H1 (cell line): ENCODE measurements around the gene TGFBRAP1. TPM values are rescaled to one million over a fixed set of nuclear protein-coding genes. Genes with fewer than 3 reads are reported as not detected.

ENCODE experiments used
- CTCF ChIA-PET: fragments of 300-600 bp; sonication (Branson Sonifier 250); formaldehyde crosslinking; loops from one replicate; lab custom pipeline; 2021; ENCODE audit not compliant: partially characterized antibody; lab: Charles Lee
- POLR2A ChIA-PET: fragments of 300-600 bp; sonication (Branson Sonifier 250); formaldehyde crosslinking; loops from one replicate; lab custom pipeline; 2021; ENCODE audit warnings: inconsistent platforms; ENCODE audit not compliant: partially characterized antibody; lab: Charles Lee
- DNase-seq, 2 experiments: peaks; one replicate each; pipeline versions ENCODE4 v3.0.0 to v3.0.0-alpha.2; 2010 to 2022; ENCODE audit warnings: low spot score in 2 of 2, low read depth in 1 of 2, mixed read lengths in 1 of 2
- FAIRE-seq: peaks from 2 replicates; lab custom pipeline; 2011; peaks lifted over from hg19 to GRCh38; lab: Jason Lieb, UNC
- H2AFZ ChIP-seq: 2 replicates; pipeline ENCODE4 v1.8.1; 2012; ENCODE audit warnings: low read length, inconsistent platforms
- H2AK5ac ChIP-seq: 2 replicates; pipeline ENCODE4 v1.6.1; 2013; ENCODE audit warnings: low read depth, low read length
- H2BK120ac ChIP-seq: replicated peaks from 2 replicates; pipeline ENCODE3; 2013; ENCODE audit warnings: low read depth, low read length, inconsistent platforms
- H2BK12ac ChIP-seq: 2 replicates; pipeline ENCODE4 v1.6.1; 2013; ENCODE audit warnings: low read depth, low read length
- H2BK15ac ChIP-seq: 2 replicates; pipeline ENCODE4 v1.6.1; 2013; ENCODE audit warnings: low read length
- H2BK20ac ChIP-seq: 2 replicates; pipeline ENCODE4 v1.6.1; 2013; ENCODE audit warnings: low read length
- H2BK5ac ChIP-seq: 2 replicates; pipeline ENCODE4 v1.6.1; 2013; ENCODE audit warnings: low read depth, low read length
- H3K14ac ChIP-seq: 2 replicates; pipeline ENCODE4 v1.6.1; 2013; ENCODE audit warnings: inconsistent platforms; ENCODE audit not compliant: insufficient read length
- H3K18ac ChIP-seq: 2 replicates; pipeline ENCODE4 v1.6.1; 2013; ENCODE audit warnings: low read length; ENCODE audit errors: extremely low read depth
- H3K23ac ChIP-seq: 2 replicates; pipeline ENCODE4 v1.6.1; 2013; ENCODE audit warnings: inconsistent platforms; ENCODE audit not compliant: insufficient read length
- H3K23me2 ChIP-seq: 2 replicates; pipeline ENCODE4 v1.6.1; 2013; ENCODE audit warnings: low read depth, low read length
- H3K27ac ChIP-seq: 2 replicates; pipeline ENCODE4 v1.6.1; 2011; ENCODE audit warnings: low read depth, low read length, inconsistent platforms
- H3K27me3 ChIP-seq, 4 experiments: replicated peaks in 1 of 4; 1 replicate in 1 of 4; 2 replicates in 3 of 4; pipeline versions ENCODE4 v1.6.1 to v1.8.1; 2011 to 2013; ENCODE audit warnings: low read length in 3 of 4, mild to moderate bottlenecking in 3 of 4, inconsistent platforms in 2 of 4, mixed read lengths in 2 of 4, moderate library complexity in 1 of 4; ENCODE audit not compliant: control insufficient read depth in 3 of 4, insufficient read depth in 3 of 4; ENCODE audit errors: extremely low read depth in 1 of 4
- H3K36me3 ChIP-seq, 4 experiments: 2 replicates each; pipeline versions ENCODE4 v1.6.1 to v1.8.1; 2011 to 2013; ENCODE audit warnings: mild to moderate bottlenecking in 4 of 4, low read length in 3 of 4, moderate library complexity in 2 of 4, control low read depth in 1 of 4, inconsistent platforms in 1 of 4; ENCODE audit not compliant: insufficient read depth in 4 of 4, control insufficient read depth in 2 of 4
- H3K4ac ChIP-seq: replicated peaks from 2 replicates; pipeline ENCODE3; 2013; ENCODE audit warnings: low read length, low read depth, mixed read lengths, inconsistent platforms; ENCODE audit not compliant: insufficient read length
- H3K4me1 ChIP-seq, 4 experiments: replicated peaks in 1 of 4; 1 replicate in 1 of 4; 2 replicates in 3 of 4; pipeline versions ENCODE4 v1.6.1 to v1.8.1; 2011 to 2013; ENCODE audit warnings: low read length in 3 of 4, inconsistent platforms in 2 of 4, mixed read lengths in 1 of 4; ENCODE audit not compliant: insufficient read depth in 4 of 4, control insufficient read depth in 3 of 4
- H3K4me2 ChIP-seq, 2 experiments: 2 replicates each; pipeline versions ENCODE4 v1.6.1 to v1.8.1; 2011 to 2013; ENCODE audit warnings: low read depth in 2 of 2, low read length in 2 of 2, control low read depth in 1 of 2, inconsistent platforms in 1 of 2, mild to moderate bottlenecking in 1 of 2; ENCODE audit not compliant: insufficient read depth in 1 of 2
- H3K4me3 ChIP-seq, 4 experiments: fragments of 200-600, 300-600 bp in 1 of 4; sonication (generic), shearing (Covaris generic), sonication (Bioruptor Twin) in 1 of 4; 2 replicates each; pipeline versions ENCODE4 v1.5.1 to v1.8.1; 2011 to 2016; ENCODE audit warnings: low read length in 4 of 4, low read depth in 3 of 4, control low read depth in 2 of 4, inconsistent platforms in 2 of 4, mild to moderate bottlenecking in 2 of 4, mixed read lengths in 1 of 4, moderate library complexity in 1 of 4; ENCODE audit not compliant: insufficient read depth in 2 of 4; ENCODE audit errors: extremely low read depth in 1 of 4
- H3K56ac ChIP-seq: replicated peaks from 2 replicates; pipeline ENCODE3; 2013; ENCODE audit warnings: low read depth, mild to moderate bottlenecking, mixed read lengths, low read length, inconsistent platforms; ENCODE audit not compliant: insufficient read length
- H3K79me1 ChIP-seq: 2 replicates; pipeline ENCODE4 v1.6.1; 2013; ENCODE audit warnings: low read depth, low read length, control low read depth
- H3K79me2 ChIP-seq, 2 experiments: 2 replicates each; pipeline versions ENCODE4 v1.6.1 to v1.8.1; 2012 to 2013; ENCODE audit warnings: low read length in 2 of 2, mild to moderate bottlenecking in 2 of 2, inconsistent platforms in 1 of 2; ENCODE audit not compliant: insufficient read depth in 2 of 2, control insufficient read depth in 1 of 2
- H3K9ac ChIP-seq, 4 experiments: replicated peaks in 1 of 4; 1 replicate in 1 of 4; 2 replicates in 3 of 4; pipeline versions ENCODE4 v1.6.1 to v1.8.1; 2011 to 2013; ENCODE audit warnings: low read depth in 3 of 4, low read length in 3 of 4, control low read depth in 2 of 4, mild to moderate bottlenecking in 2 of 4, moderate library complexity in 2 of 4, inconsistent platforms in 1 of 4; ENCODE audit errors: extremely low read depth in 1 of 4
- H3K9me3 ChIP-seq, 2 experiments: 2 replicates each; pipeline versions ENCODE4 v1.6.1 to v1.8.1; 2012 to 2013; ENCODE audit warnings: mild to moderate bottlenecking in 2 of 2, moderate library complexity in 2 of 2, control low read depth in 1 of 2, inconsistent platforms in 1 of 2, low read depth in 1 of 2, low read length in 1 of 2, mixed read lengths in 1 of 2; ENCODE audit not compliant: insufficient read depth in 2 of 2
- H4K20me1 ChIP-seq, 2 experiments: replicated peaks in 1 of 2; 2 replicates each; pipeline versions ENCODE3 to v1.8.1; 2011 to 2013; ENCODE audit warnings: inconsistent platforms in 2 of 2, low read length in 2 of 2, mild to moderate bottlenecking in 1 of 2; ENCODE audit not compliant: insufficient read depth in 2 of 2, control insufficient read depth in 1 of 2
- H4K5ac ChIP-seq: 2 replicates; pipeline ENCODE4 v1.6.1; 2013; ENCODE audit warnings: low read length, low read depth, mixed read lengths, inconsistent platforms; ENCODE audit not compliant: insufficient read length
- H4K8ac ChIP-seq: 2 replicates; pipeline ENCODE4 v1.8.0; 2013; ENCODE audit warnings: mild to moderate bottlenecking, moderate library complexity, low read length, inconsistent platforms; ENCODE audit not compliant: insufficient read depth; ENCODE audit errors: extremely low read depth
- H4K91ac ChIP-seq: replicated peaks from 2 replicates; pipeline ENCODE3; 2013; ENCODE audit warnings: low read length, mixed read lengths, inconsistent platforms; ENCODE audit not compliant: insufficient read length
- ATF3 ChIP-seq: IDR thresholded peaks from 2 replicates; pipeline ENCODE4 v1.6.1; 2011; ENCODE audit warnings: low read depth, mild to moderate bottlenecking, low read length; ENCODE audit not compliant: insufficient read depth
- BRCA1 ChIP-seq: IDR thresholded peaks from 2 replicates; pipeline ENCODE4 v1.6.1; 2012; ENCODE audit warnings: low read depth, low read length, improper control_type of control experiment
- CEBPB ChIP-seq: IDR thresholded peaks from 2 replicates; pipeline ENCODE4 v1.6.1; 2012; ENCODE audit warnings: low read depth, low read length
- CREB1 ChIP-seq: IDR thresholded peaks from 2 replicates; pipeline ENCODE4 v1.6.1; 2012; ENCODE audit warnings: inconsistent platforms
- GTF2F1 ChIP-seq: IDR thresholded peaks from 2 replicates; pipeline ENCODE4 v1.6.1; 2012; ENCODE audit warnings: low read depth, low read length, improper control_type of control experiment, borderline replicate concordance
- HDAC6 ChIP-seq: IDR thresholded peaks from one replicate; pipeline ENCODE4 v1.7.1; 2012; ENCODE audit warnings: low read depth, mild to moderate bottlenecking, inconsistent platforms, low read length, moderate library complexity
- KDM5A ChIP-seq: fragments of 200-600 bp; IDR thresholded peaks from 2 replicates; pipeline ENCODE4 v1.7.1; 2012; ENCODE audit warnings: mild to moderate bottlenecking, low read length, inconsistent platforms, mixed read lengths
- MAFK ChIP-seq: IDR thresholded peaks from 2 replicates; pipeline ENCODE4 v1.6.1; 2012; ENCODE audit warnings: low read depth, mild to moderate bottlenecking, improper control_type of control experiment, low read length
- PHF8 ChIP-seq: fragments of 200-600 bp; sonication (generic); conservative IDR thresholded peaks from 2 replicates; pipeline ENCODE4 v1.7.1; 2012; ENCODE audit warnings: low read depth, mild to moderate bottlenecking, inconsistent platforms, low read length, moderate library complexity
- POU5F1 ChIP-seq: IDR thresholded peaks from 2 replicates; pipeline ENCODE4 v1.6.1; 2011; ENCODE audit warnings: low read depth, mild to moderate bottlenecking, low read length, moderate library complexity
- TAF1 ChIP-seq: IDR thresholded peaks from 2 replicates; pipeline ENCODE4 v1.6.1; 2011; ENCODE audit warnings: mild to moderate bottlenecking, low read depth, low read length
- WGBS, 2 experiments: shearing (Covaris generic) in 1 of 2; methylation state at CpG; one replicate each; pipeline versions ENCODE4 v1.1.6 to v1.1.7; 2013 to 2015; ENCODE audit warnings: low lambda C conversion rate in 2 of 2, mixed read lengths in 2 of 2, inconsistent platforms in 1 of 2, low coverage in 1 of 2, missing lambda C conversion rate in 1 of 2; ENCODE audit not compliant: insufficient replicate concordance in 2 of 2, insufficient coverage in 1 of 2, insufficient read length in 1 of 2; ENCODE audit errors: extremely low coverage in 1 of 2, missing lambda C conversion rate in 1 of 2; 5-methylcytosine and 5-hydroxymethylcytosine counted together
- polyA plus RNA-seq, 7 experiments: library from polyadenylated mRNA; depleted of rRNA in 3 of 7; stranded (reverse) in 5 of 7; unstranded in 2 of 7; fragments of >200 nt in 5 of 7; fragments of 200-250 nt in 2 of 7; gene quantifications; 1 replicate in 5 of 7; 2 replicates in 1 of 7; 4 replicates in 1 of 7; pipeline versions ENCODE4 v1.2.1 to v1.2.3, GENCODE V29; 2011 to 2013; ENCODE audit warnings: missing spikeins in 2 of 7, mixed read lengths in 2 of 7
- total RNA-seq: library from RNA; stranded (reverse); fragmentation: NEBNext Ultra II Directional; extraction: Animal tissue kit (Norgen Biotek cat#: 25700); gene quantifications from 2 replicates; pipeline ENCODE4 v1.2.1, GENCODE V29; 2021

The TGFBRAP1 gene
- total and polyA plus RNA-seq, 2 of the 8 experiments (the other 6 are each of a cell fraction or from before 2014, with no cell fraction given) = 11.2 to 20.2 TPM

GRCh38 chr2:105337122-105338019 lies 7.8 kb upstream of the TGFBRAP1 start, which contains the start of gene C2orf49:
C2orf49 (plus strand) TSS chr2:105337540; CDS start chr2:105337588, 48 bp downstream.
- Histone ChIP-seq H3K4me3 (peak within 1 kb of the TSS; percentile 82 to 99 (median 96)), H2BK12ac (peak within 1 kb of the TSS; percentile 99), H3K56ac (peak within 1 kb of the TSS; percentile 83), H2BK15ac (peak within 1 kb of the TSS; percentile 24; the same call in 1 of the 2 replicates), H3K9me3 (no peaks in the 10 kb centered on the region), H3K9ac (peak within 1 kb of the TSS; percentile 92 to 99 (median 97)), H3K4me2 (peak within 1 kb of the TSS; percentile 72 to 86), H3K23ac (no peak within 1 kb of the TSS), H2BK20ac (no peak within 1 kb of the TSS), H4K8ac (peak within 1 kb of the TSS; percentile 100), H4K91ac (peak within 1 kb of the TSS; percentile 92), H3K27ac (peak within 1 kb of the TSS; percentile 100), H2BK5ac (peak within 1 kb of the TSS; percentile 99), H3K4ac (no peak within 1 kb of the TSS), H2AFZ (peak within 1 kb of the TSS; percentile 100), H3K4me1 (peaks cover 0 to 5% (median 0%) of the 10 kb centered on the region in 4 experiments; a peak in 2 of 7 replicates), H4K5ac (peak within 1 kb of the TSS; percentile 97), H2AK5ac (no peak within 1 kb of the TSS), H3K79me2 (peaks cover 16 to 44% of the 10 kb centered on the region in 2 experiments), H3K14ac (no peak within 1 kb of the TSS), H3K27me3 (no peaks in the 10 kb centered on the region), H4K20me1 (peaks cover 0 to 1% of the 10 kb centered on the region in 2 experiments), H3K23me2 (peaks cover 7% of the 10 kb centered on the region; the same call in 1 of the 2 replicates), H3K36me3 (peaks cover 3 to 31% (median 17%) of the 10 kb centered on the region in 4 experiments; a peak in 7 of 8 replicates), H2BK120ac (no peak within 1 kb of the TSS), H3K79me1 (no peaks in the 10 kb centered on the region; the same call in 1 of the 2 replicates), H3K18ac (peak within 1 kb of the TSS; percentile 97)
- ChIA-PET POLR2A (interaction anchor here (0.7 to 2.9 kb wide), 10 partner anchors 9 to 185 kb away, joined by 3 to 11 read pairs (median 4); partner anchors contain the start of gene FHL2), CTCF (interaction anchor here (0.5 to 1.5 kb wide), 3 partner anchors 49 to 475 kb away, joined by 3 to 4 read pairs (median 3); no protein-coding TSS in a partner anchor)
- no peak for FAIRE-seq
- peak; percentile 41 to 95 for DNase-seq
- 1% methylated on average over 53 of the region's 58 CpGs; no CpG with 5 or more reads in 1 of the 2 experiments for WGBS, 2 experiments
- TF ChIP-seq GTF2F1 (no peak), KDM5A (peak; percentile 85), CREB1 (peak; percentile 98), MAFK (no peak), ATF3 (peak; percentile 90), BRCA1 (peak; percentile 35; the same call in 1 of the 2 replicates), CEBPB (no peak), PHF8 (peak; percentile 81), POU5F1 (no peak), TAF1 (peak; percentile 89), HDAC6 (no peak)
